OCI-LY1 (cell line): Measurements from ENCODE around the gene MARK1.

Source experiments
- CTCF ChIP-seq: fragments of 200-600 bp; sonication (generic), shearing (Covaris generic); IDR thresholded peaks from 2 replicates; pipeline ENCODE4 v1.5.1; 2017; ENCODE audit warnings: mild to moderate bottlenecking, antibody characterized with exemption, low read length, moderate library complexity, mixed read lengths
- EZH2 ChIP-seq: fragments of 200-600 bp; sonication (generic), shearing (Covaris generic); IDR thresholded peaks from 2 replicates; pipeline ENCODE4 v1.8.0; 2017; ENCODE audit warnings: borderline replicate concordance, mixed run types, mild to moderate bottlenecking, antibody characterized with exemption, low read length, moderate library complexity, mixed read lengths

DNA sequence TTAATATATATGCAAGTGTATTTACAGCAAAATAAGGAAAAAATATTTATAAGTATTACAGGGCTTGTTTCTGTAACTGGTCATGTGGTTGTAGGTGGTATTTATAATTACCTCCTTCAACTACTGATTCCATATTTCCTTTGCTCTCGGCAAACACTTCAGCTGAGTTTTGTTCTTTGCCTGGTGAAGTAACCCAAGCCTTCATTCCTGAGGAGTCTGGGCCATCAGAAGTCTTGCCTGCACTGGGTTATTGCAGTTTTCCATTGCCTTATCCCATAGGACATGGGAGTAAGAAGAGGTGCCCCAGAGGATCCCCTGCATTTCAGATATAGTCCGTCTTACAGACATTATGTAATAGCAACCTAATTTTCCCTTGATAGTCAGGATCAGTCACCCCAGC, 23.8 kb downstream of the MARK1 start:
- TF ChIP-seq EZH2: no peak
- no peak for TF ChIP-seq CTCF
